ENCODE data around the gene PTPN13.

PTPN13 gene

GRCh38 chr4:86847571-86847970 lies 253.5 kb downstream of the PTPN13 start:
- Histone ChIP-seq H3K36me3 (ENCODE audit: low read depth) (no peaks in the 10 kb centered on the region), H3K4me1 (ENCODE audit: insufficient read depth, poor library complexity, severe bottlenecking) (peaks cover 6% of the 10 kb centered on the region), H3K27ac (ENCODE audit: poor library complexity, severe bottlenecking) (no peak overlapping the region), H3K4me3 (ENCODE audit: severe bottlenecking) (no peak overlapping the region), H3K9me3 (ENCODE audit: severe bottlenecking) (no peaks in the 10 kb centered on the region), H3K27me3 (ENCODE audit: insufficient read depth, poor library complexity, severe bottlenecking) (no peaks in the 10 kb centered on the region)
- TF ChIP-seq CTCF (IDR thresholded peaks at IDR 0.05; ENCODE audit: poor library complexity, severe bottlenecking) = no peak
- ATAC-seq (ENCODE audit: low read depth) = no peak
- DNase-seq (ENCODE audit: low spot score) = no peak

GRCh38 chr4:86848136-86848535 lies 254.0 kb downstream of the PTPN13 start:
- Histone ChIP-seq H3K4me3 (ENCODE audit: severe bottlenecking) (no peak overlapping the region), H3K36me3 (ENCODE audit: low read depth) (no peaks in the 10 kb centered on the region), H3K4me1 (ENCODE audit: insufficient read depth, poor library complexity, severe bottlenecking) (peaks cover 6% of the 10 kb centered on the region), H3K27me3 (ENCODE audit: insufficient read depth, poor library complexity, severe bottlenecking) (no peaks in the 10 kb centered on the region), H3K27ac (ENCODE audit: poor library complexity, severe bottlenecking) (no peak overlapping the region), H3K9me3 (ENCODE audit: severe bottlenecking) (no peaks in the 10 kb centered on the region)
- DNase-seq (ENCODE audit: low spot score) (no peak), ATAC-seq (ENCODE audit: low read depth) (no peak)
- no peak for TF ChIP-seq CTCF (IDR thresholded peaks at IDR 0.05; ENCODE audit: poor library complexity, severe bottlenecking)

GRCh38 chr4:86848732-86849619 lies 254.9 kb downstream of the PTPN13 start, which contains the start of gene SLC10A6:
TSS of gene SLC10A6 (minus strand) at chr4:86849384. CDS start at chr4:86849115, 269 bp downstream.
- Histone ChIP-seq H3K9me3 (ENCODE audit: severe bottlenecking) (no peaks in the 10 kb centered on the region), H3K36me3 (ENCODE audit: low read depth) (no peaks in the 10 kb centered on the region), H3K27me3 (ENCODE audit: insufficient read depth, poor library complexity, severe bottlenecking) (no peaks in the 10 kb centered on the region), H3K27ac (ENCODE audit: poor library complexity, severe bottlenecking) (no peak within 1 kb of the TSS), H3K4me3 (ENCODE audit: severe bottlenecking) (no peak within 1 kb of the TSS), H3K4me1 (ENCODE audit: insufficient read depth, poor library complexity, severe bottlenecking) (peaks cover 6% of the 10 kb centered on the region)
- DNase-seq (ENCODE audit: low spot score) (no peak), ATAC-seq (ENCODE audit: low read depth) (no peak)
- TF ChIP-seq CTCF (IDR thresholded peaks at IDR 0.05; ENCODE audit: poor library complexity, severe bottlenecking) = no peak

- Histone ChIP-seq H3K9me3 (ENCODE audit: severe bottlenecking) (no peaks in the 10 kb centered on the region), H3K4me1 (ENCODE audit: insufficient read depth, poor library complexity, severe bottlenecking) (peaks cover 29% of the 10 kb centered on the region), H3K27me3 (ENCODE audit: insufficient read depth, poor library complexity, severe bottlenecking) (no peaks in the 10 kb centered on the region), H3K36me3 (ENCODE audit: low read depth) (no peaks in the 10 kb centered on the region), H3K27ac (ENCODE audit: poor library complexity, severe bottlenecking) (no peak overlapping the region), H3K4me3 (ENCODE audit: severe bottlenecking) (no peak overlapping the region)
- ATAC-seq (ENCODE audit: low read depth) (no peak), DNase-seq (ENCODE audit: low spot score) (no peak)
- no peak for TF ChIP-seq CTCF (IDR thresholded peaks at IDR 0.05; ENCODE audit: poor library complexity, severe bottlenecking)
Measured at GRCh38 chr4:86853209-86853608, 259.1 kb downstream of the PTPN13 start.

GRCh38 chr4:86855572-86855971 lies 261.5 kb downstream of the PTPN13 start:
- Histone ChIP-seq H3K27me3 (ENCODE audit: insufficient read depth, poor library complexity, severe bottlenecking) (no peaks in the 10 kb centered on the region), H3K4me1 (ENCODE audit: insufficient read depth, poor library complexity, severe bottlenecking) (peaks cover 29% of the 10 kb centered on the region), H3K36me3 (ENCODE audit: low read depth) (no peaks in the 10 kb centered on the region), H3K27ac (ENCODE audit: poor library complexity, severe bottlenecking) (peak overlapping the region; percentile 45), H3K9me3 (ENCODE audit: severe bottlenecking) (no peaks in the 10 kb centered on the region), H3K4me3 (ENCODE audit: severe bottlenecking) (no peak overlapping the region)
- TF ChIP-seq CTCF (IDR thresholded peaks at IDR 0.05; ENCODE audit: poor library complexity, severe bottlenecking) = peak; percentile 16
- DNase-seq (ENCODE audit: low spot score) (no peak), ATAC-seq (ENCODE audit: low read depth) (peak; percentile 94)

All from RWPE2 (cell line).